ENCODE data around the gene BPI. TPM values are rescaled to one million over a fixed set of nuclear protein-coding genes. Genes with fewer than 3 reads are reported as not detected.

BPI gene
- total RNA-seq, 1 experiment from 2014 or later, result not detected

- BruUV-seq (replicated peaks), result no TSS peak
- no peaks in the 10 kb centered on the region for H4K20me1 ChIP-seq (ENCODE audit: insufficient read depth)
- H3K9me2 ChIP-seq (ENCODE audit: insufficient read depth), result no peaks in the 10 kb centered on the region
- no peaks in the 10 kb centered on the region for H3K9me3 ChIP-seq (ENCODE audit: control insufficient read depth in 1 of 2, insufficient read depth in 1 of 2, low read depth in 1 of 2, low read length in 2 of 2)
- intact Hi-C loops (cut with micrococcal nuclease), result no loop called here
- H3K4me2 ChIP-seq (ENCODE audit: low read length), result no peak overlapping the region
- ChIA-PET POLR2A (no interaction called here), CTCF (no interaction called here), RAD21 (ENCODE audit: low non-redundant PET in 1 of 2, low total read pairs in 2 of 2, uncharacterized antibody in 2 of 2, unreplicated experiment in 2 of 2) (no interaction called here)
- ATAC-seq, result no peak
- DNase-seq (ENCODE audit: low read depth, low spot score), result no peak
- H2AFZ ChIP-seq (ENCODE audit: low read depth, low read length, poor library complexity, severe bottlenecking), result no peak overlapping the region
- H3K4me3 ChIP-seq (replicated peaks in 1 of 2; ENCODE audit: low read depth in 1 of 2, low read length in 2 of 2), result no peak overlapping the region
- H3K4me1 ChIP-seq (ENCODE audit: control insufficient read depth in 1 of 2, insufficient read depth in 2 of 2, low read length in 2 of 2), result no peaks in the 10 kb centered on the region
- no peak for TF ChIP-seq ZNF274 (IDR thresholded peaks at IDR 0.05; ENCODE audit: low read depth, low read length)
- TF ChIP-seq SRF (IDR thresholded peaks at IDR 0.05; ENCODE audit: low read depth), result no peak
- TF ChIP-seq FOSL1 (IDR thresholded peaks at IDR 0.05; ENCODE audit: low read depth), result no peak
- no peak for TF ChIP-seq EZH2phosphoT487 (IDR thresholded peaks at IDR 0.05; ENCODE audit: borderline replicate concordance)
- TF ChIP-seq RAD21 (IDR thresholded peaks at IDR 0.05; ENCODE audit: low read depth), result no peak
- no peak for TF ChIP-seq EGR1 (IDR thresholded peaks at IDR 0.05; ENCODE audit: low read depth)
- no peak for TF ChIP-seq SP1 (IDR thresholded peaks at IDR 0.05; ENCODE audit: low read depth)
- no peak for TF ChIP-seq CBX3 (IDR thresholded peaks at IDR 0.05; ENCODE audit: low read depth)
- TF ChIP-seq, protein P1, sequence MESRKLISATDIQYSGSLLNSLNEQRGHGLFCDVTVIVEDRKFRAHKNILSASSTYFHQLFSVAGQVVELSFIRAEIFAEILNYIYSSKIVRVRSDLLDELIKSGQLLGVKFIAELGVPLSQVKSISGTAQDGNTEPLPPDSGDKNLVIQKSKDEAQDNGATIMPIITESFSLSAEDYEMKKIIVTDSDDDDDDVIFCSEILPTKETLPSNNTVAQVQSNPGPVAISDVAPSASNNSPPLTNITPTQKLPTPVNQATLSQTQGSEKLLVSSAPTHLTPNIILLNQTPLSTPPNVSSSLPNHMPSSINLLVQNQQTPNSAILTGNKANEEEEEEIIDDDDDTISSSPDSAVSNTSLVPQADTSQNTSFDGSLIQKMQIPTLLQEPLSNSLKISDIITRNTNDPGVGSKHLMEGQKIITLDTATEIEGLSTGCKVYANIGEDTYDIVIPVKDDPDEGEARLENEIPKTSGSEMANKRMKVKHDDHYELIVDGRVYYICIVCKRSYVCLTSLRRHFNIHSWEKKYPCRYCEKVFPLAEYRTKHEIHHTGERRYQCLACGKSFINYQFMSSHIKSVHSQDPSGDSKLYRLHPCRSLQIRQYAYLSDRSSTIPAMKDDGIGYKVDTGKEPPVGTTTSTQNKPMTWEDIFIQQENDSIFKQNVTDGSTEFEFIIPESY (IDR thresholded peaks at IDR 0.05; ENCODE audit: extremely low read depth, insufficient replicate concordance, low read length), result no peak
- TF ChIP-seq EZH2 (IDR thresholded peaks at IDR 0.05), result no peak
- no peak for TF ChIP-seq ZFX (IDR thresholded peaks at IDR 0.05)
- no peak for TF ChIP-seq YY1 (IDR thresholded peaks at IDR 0.05; ENCODE audit: extremely low read depth, insufficient replicate concordance, low read depth, low read length)
- TF ChIP-seq MAX (IDR thresholded peaks at IDR 0.05), result no peak
- no peaks in the 10 kb centered on the region for H3K36me3 ChIP-seq (ENCODE audit: control insufficient read depth in 1 of 2, insufficient read depth in 2 of 2, low read length in 2 of 2)
- H3K27me3 ChIP-seq (ENCODE audit: insufficient read depth, low read length), result no peaks in the 10 kb centered on the region
- H3K27ac ChIP-seq (ENCODE audit: low read depth, low read length), result no peak overlapping the region
- H3K79me2 ChIP-seq (ENCODE audit: insufficient read depth, low read length), result no peaks in the 10 kb centered on the region
- H3K9ac ChIP-seq (ENCODE audit: low read length), result no peak overlapping the region
These were observed 45.3 kb upstream of the BPI start for GRCh38 chr20:38258545-38259215.
